Upper lobe of right lung (tissue), 1 donor: ENCODE measurements around the gene RPL13. TPM values are rescaled to one million over a fixed set of nuclear protein-coding genes. Genes with fewer than 3 reads are reported as not detected.

Experiments
- ATAC-seq: fragments of 200-7000 bp; cut with Tn5 transposase; one replicate; pipeline ENCODE4 v1.9.1; 2020; ENCODE audit warnings: mild to moderate bottlenecking, moderate library complexity
- DNase-seq: peaks from one replicate; pipeline ENCODE4 v3.0.0-alpha.2; 2020
- H3K27ac ChIP-seq: fragments of 200-600 bp; one replicate; pipeline ENCODE4 v1.8.0; 2022
- H3K27me3 ChIP-seq: fragments of 200-600 bp; one replicate; pipeline ENCODE4 v1.8.0; 2022; ENCODE audit warnings: mild to moderate bottlenecking
- H3K36me3 ChIP-seq: fragments of 200-600 bp; one replicate; pipeline ENCODE4 v1.8.0; 2022
- H3K4me1 ChIP-seq: fragments of 200-600 bp; one replicate; pipeline ENCODE4 v1.8.0; 2022
- H3K4me3 ChIP-seq: fragments of 200-600 bp; one replicate; pipeline ENCODE4 v1.8.0; 2022; ENCODE audit warnings: mild to moderate bottlenecking
- H3K9me3 ChIP-seq: fragments of 200-600 bp; one replicate; pipeline ENCODE4 v1.8.0; 2022
- intact Hi-C: fragments of 100-400 bp; cut with DNase I; formaldehyde crosslinking; loops from one replicate; pipeline ENCODE4 v1.11.0; 2022
- total RNA-seq: library from RNA; stranded (reverse); fragmentation: NEBNext Ultra II Directional; extraction: Animal tissue kit (Norgen Biotek cat#: 25700); gene quantifications from one replicate; pipeline ENCODE4 v1.2.1, GENCODE V29; 2021
- TF ChIP-seq, protein P1 (sequence below): fragments of 200-600 bp; IDR thresholded peaks from one replicate; pipeline ENCODE4 v1.8.0; 2022; ENCODE audit warnings: antibody characterized with exemption
- donor health status: DM: no; HTN: yes; CAD: no; lungs with severe emphysema.

RPL13 gene
- total RNA-seq, 1 donor from 2014 or later = 1,795 TPM

DNA sequence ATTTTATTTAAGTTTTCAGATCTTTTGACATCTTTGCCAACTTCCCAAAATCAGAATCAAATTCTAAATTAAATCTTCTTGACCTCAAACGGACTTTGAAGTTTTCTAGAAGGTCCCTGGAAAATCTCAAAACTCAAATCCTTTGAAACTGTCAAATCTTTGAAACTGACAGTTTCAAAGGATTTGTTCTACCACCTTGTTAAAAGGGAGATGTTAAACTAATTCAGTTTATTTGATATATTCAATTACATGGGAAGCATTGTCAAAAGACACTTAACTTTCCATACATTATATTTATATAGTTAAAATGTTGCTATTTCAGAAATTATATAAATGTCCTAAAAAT lies 49.6 kb downstream of the RPL13 start:
- intact Hi-C loops = no loop called here
- Histone ChIP-seq H3K36me3 (no peaks in the 10 kb centered on the region), H3K4me3 (no peak overlapping the region), H3K27ac (no peak overlapping the region), H3K9me3 (no peaks in the 10 kb centered on the region), H3K27me3 (no peaks in the 10 kb centered on the region), H3K4me1 (no peaks in the 10 kb centered on the region)
- DNase-seq (no peak), ATAC-seq (no peak)
- TF ChIP-seq, protein P1, sequence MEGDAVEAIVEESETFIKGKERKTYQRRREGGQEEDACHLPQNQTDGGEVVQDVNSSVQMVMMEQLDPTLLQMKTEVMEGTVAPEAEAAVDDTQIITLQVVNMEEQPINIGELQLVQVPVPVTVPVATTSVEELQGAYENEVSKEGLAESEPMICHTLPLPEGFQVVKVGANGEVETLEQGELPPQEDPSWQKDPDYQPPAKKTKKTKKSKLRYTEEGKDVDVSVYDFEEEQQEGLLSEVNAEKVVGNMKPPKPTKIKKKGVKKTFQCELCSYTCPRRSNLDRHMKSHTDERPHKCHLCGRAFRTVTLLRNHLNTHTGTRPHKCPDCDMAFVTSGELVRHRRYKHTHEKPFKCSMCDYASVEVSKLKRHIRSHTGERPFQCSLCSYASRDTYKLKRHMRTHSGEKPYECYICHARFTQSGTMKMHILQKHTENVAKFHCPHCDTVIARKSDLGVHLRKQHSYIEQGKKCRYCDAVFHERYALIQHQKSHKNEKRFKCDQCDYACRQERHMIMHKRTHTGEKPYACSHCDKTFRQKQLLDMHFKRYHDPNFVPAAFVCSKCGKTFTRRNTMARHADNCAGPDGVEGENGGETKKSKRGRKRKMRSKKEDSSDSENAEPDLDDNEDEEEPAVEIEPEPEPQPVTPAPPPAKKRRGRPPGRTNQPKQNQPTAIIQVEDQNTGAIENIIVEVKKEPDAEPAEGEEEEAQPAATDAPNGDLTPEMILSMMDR = no peak

GRCh38 chr16:89612415-89613166 lies 52.1 kb downstream of the RPL13 start:
- H3K36me3 ChIP-seq = no peaks in the 10 kb centered on the region
- H3K4me3 ChIP-seq = no peak overlapping the region
- H3K4me1 ChIP-seq = no peaks in the 10 kb centered on the region
- ATAC-seq = no peak
- no peaks in the 10 kb centered on the region for H3K27me3 ChIP-seq
- no peaks in the 10 kb centered on the region for H3K9me3 ChIP-seq
- DNase-seq = no peak
- TF ChIP-seq, protein P1 = no peak
- intact Hi-C loops = no loop called here
- no peak overlapping the region for H3K27ac ChIP-seq

DNA sequence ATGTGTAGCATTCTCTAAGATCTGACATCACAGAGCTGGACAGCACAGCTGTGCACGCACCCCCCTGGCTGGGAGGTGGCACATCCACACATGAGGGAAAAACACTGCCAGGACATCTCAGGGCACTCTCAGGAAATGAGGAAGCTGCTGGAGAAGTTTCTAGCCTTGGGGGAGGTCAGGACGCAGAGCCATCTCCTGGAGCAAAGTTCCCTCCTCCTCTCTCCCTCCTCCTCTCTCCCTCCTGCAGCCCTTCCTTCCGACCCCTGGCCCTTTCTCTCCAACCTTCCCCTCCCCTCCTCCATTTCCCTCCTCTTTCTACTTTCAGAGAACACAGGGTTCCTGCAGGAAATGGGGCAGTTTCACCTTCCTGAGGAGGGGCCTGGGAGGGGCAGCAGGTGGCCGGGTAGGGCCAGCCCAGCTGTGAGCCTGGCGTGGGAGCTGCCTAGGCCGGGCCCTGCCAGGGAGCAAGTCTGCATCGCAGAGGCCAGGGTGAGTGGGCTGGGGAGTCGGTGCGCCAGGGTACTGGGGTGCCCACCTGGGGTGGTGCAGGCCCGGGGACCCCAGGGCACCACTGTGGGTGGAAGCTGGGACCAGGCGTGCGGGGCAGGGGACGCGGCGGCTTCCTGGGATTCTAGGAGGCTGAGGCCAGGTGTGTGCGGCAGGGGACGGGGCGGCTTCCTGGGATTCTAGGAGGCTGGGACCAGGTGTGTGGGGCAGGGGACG lies 52.9 kb downstream of the RPL13 start, which contains the start of gene DPEP1:
DPEP1 (plus strand) TSS at position 412 of the 723 bp plus-strand sequence. CDS start 16,769 bp downstream, outside the sequence.
- TF ChIP-seq, protein P1 = no peak

DNA sequence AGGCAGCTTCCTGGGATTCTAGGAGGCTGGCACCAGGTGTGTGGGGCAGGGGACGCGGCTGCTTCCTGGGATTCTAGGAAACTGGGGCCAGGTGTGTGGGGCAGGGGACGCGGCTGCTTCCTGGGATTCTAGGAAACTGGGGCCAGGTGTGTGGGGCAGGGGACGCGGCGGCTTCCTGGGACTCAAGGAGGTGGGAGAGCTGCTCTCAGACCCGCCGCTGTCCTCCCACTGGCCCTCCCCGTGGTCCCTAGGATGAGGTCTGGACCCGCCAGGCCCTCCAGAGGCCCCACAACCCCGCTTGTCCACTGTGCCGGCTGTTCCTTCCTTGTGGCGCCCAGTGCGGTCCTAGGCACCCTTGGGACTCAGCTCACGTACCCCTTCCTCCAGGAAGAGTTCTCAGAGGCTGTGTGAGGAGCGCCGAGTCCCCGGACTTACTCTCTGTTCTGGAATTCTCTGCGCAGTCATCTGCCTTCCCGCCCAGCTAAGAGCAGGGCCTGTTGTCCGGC lies 53.5 kb downstream of the RPL13 start:
- H3K4me3 ChIP-seq = no peak overlapping the region
- TF ChIP-seq, protein P1 = no peak
- no peak for ATAC-seq
- no peaks in the 10 kb centered on the region for H3K27me3 ChIP-seq
- intact Hi-C loops = no loop called here
- H3K27ac ChIP-seq = no peak overlapping the region
- H3K9me3 ChIP-seq = no peaks in the 10 kb centered on the region
- no peak for DNase-seq
- no peaks in the 10 kb centered on the region for H3K4me1 ChIP-seq
- H3K36me3 ChIP-seq = no peaks in the 10 kb centered on the region

More for the DNA sequence above, 52.9 kb downstream of the RPL13 start, which contains the start of gene DPEP1:
- Histone ChIP-seq H3K36me3 (no peaks in the 10 kb centered on the region), H3K27me3 (no peaks in the 10 kb centered on the region), H3K4me3 (no peak within 1 kb of the TSS), H3K27ac (no peak within 1 kb of the TSS), H3K9me3 (no peaks in the 10 kb centered on the region), H3K4me1 (no peaks in the 10 kb centered on the region)
- intact Hi-C loops = no loop called here
- DNase-seq (no peak), ATAC-seq (peak; percentile 21)

Other genes starting within 250 kb of the RPL13 start
- gene ANKRD11, start 70.1 kb upstream of the RPL13 start, total RNA-seq = 125 TPM
- gene SPG7, start 52.3 kb upstream of the RPL13 start, total RNA-seq = 95.0 TPM
- gene CPNE7, start 15.1 kb downstream of the RPL13 start, total RNA-seq = 4.8 TPM
- 3.0 TPM for gene DPEP1, start 53.0 kb downstream of the RPL13 start, total RNA-seq
- gene CHMP1A, start 97.0 kb downstream of the RPL13 start, total RNA-seq = 74.0 TPM
- 8.1 TPM for gene SPATA33, start 97.2 kb downstream of the RPL13 start, total RNA-seq
- gene CDK10, start 126.0 kb downstream of the RPL13 start, total RNA-seq = 81.5 TPM
- gene SPATA2L, start 141.0 kb downstream of the RPL13 start, total RNA-seq = 13.3 TPM
- gene VPS9D1, start 160.2 kb downstream of the RPL13 start, total RNA-seq = 15.7 TPM
- gene ZNF276, start 160.9 kb downstream of the RPL13 start, total RNA-seq = 35.8 TPM